Stomach (tissue), 9 donors: ENCODE data around the gene TBC1D16. TPM values are rescaled to one million over a fixed set of nuclear protein-coding genes. Genes with fewer than 3 reads are reported as not detected.

Experiments
- DNase-seq, 2 donors: peaks; one replicate each; pipeline versions ENCODE4 v3.0.0 to v3.0.0-alpha.2; 2013 to 2019
- H3K27ac ChIP-seq, 5 donors: fragments of 200-600 bp in 4 of 5; sonication (generic) in 4 of 5; one replicate each; pipeline ENCODE4 v1.5.1; 2013 to 2019; ENCODE audit warnings: mild to moderate bottlenecking in 1 of 5, moderate library complexity in 1 of 5
- H3K27me3 ChIP-seq, 3 donors: fragments of 200-600 bp; sonication (generic); one replicate each; pipeline ENCODE4 v1.5.1; 2017 to 2019; ENCODE audit warnings: mixed run types in 1 of 3
- H3K36me3 ChIP-seq, 4 donors: fragments of 200-600 bp; sonication (generic); 1 replicate in 3 of 4; 2 replicates in 1 of 4; pipeline ENCODE4 v1.5.1; 2016 to 2019
- H3K4me1 ChIP-seq, 4 donors: fragments of 200-600 bp; sonication (generic); one replicate each; pipeline ENCODE4 v1.5.1; 2016 to 2019
- H3K4me3 ChIP-seq, 4 donors: fragments of 200-600 bp; sonication (generic) in 3 of 4; one replicate each; pipeline ENCODE4 v1.5.1; 2016 to 2019; ENCODE audit warnings: mild to moderate bottlenecking in 1 of 4
- H3K9me3 ChIP-seq, 4 donors: fragments of 200-600 bp; sonication (generic); one replicate each; pipeline ENCODE4 v1.5.1; 2016 to 2019
- EP300 ChIP-seq: sonication (generic); formaldehyde crosslinking; IDR thresholded peaks from one replicate; pipeline ENCODE4 v1.6.1; 2017; ENCODE audit warnings: antibody characterized with exemption
- POLR2A ChIP-seq, 4 donors: fragments of 450-650 bp; IDR thresholded peaks; one replicate each; pipeline ENCODE4 v1.6.1; 2016; ENCODE audit warnings: antibody characterized with exemption in 4 of 4, control low read depth in 2 of 4, mild to moderate bottlenecking in 1 of 4, moderate library complexity in 1 of 4
- POLR2AphosphoS5 ChIP-seq, 3 donors: sonication (generic); formaldehyde crosslinking; IDR thresholded peaks; one replicate each; pipeline ENCODE4 v1.6.1; 2016; ENCODE audit warnings: antibody characterized with exemption in 3 of 3
- WGBS, 5 donors: extraction: QIAGEN DNeasy Blood & Tissue Kit in 3 of 5; methylation state at CpG; one replicate each; pipeline versions ENCODE4 v1.1.5 to v1.1.7; 2013 to 2018; 5-methylcytosine and 5-hydroxymethylcytosine counted together
- intact Hi-C: fragments of 100-400 bp; cut with DNase I; formaldehyde crosslinking; loops from one replicate; pipeline ENCODE4 v1.15.1; 2023; ENCODE audit warnings: low total_unique reads
- polyA plus RNA-seq, 3 donors: library from polyadenylated mRNA; stranded (reverse); fragments of 200-250 nt; gene quantifications; one replicate each; pipeline ENCODE4 v1.2.3, GENCODE V29; 2013
- total RNA-seq, 5 donors: library from RNA; depleted of rRNA; stranded (reverse); fragments of >200 nt; gene quantifications; one replicate each; pipeline versions ENCODE4 v1.1.0 to v1.2.3, GENCODE V29; 2014 to 2016
- TF ChIP-seq, protein P1 (sequence below), 7 experiments: fragments of 450-650 bp in 4 of 7; fragments of 200-600 bp in 3 of 7; sonication (generic) in 3 of 7; IDR thresholded peaks; one replicate each; pipeline ENCODE4 v1.5.1; 2016 to 2019; ENCODE audit warnings: antibody characterized with exemption in 7 of 7, control low read depth in 2 of 7, mild to moderate bottlenecking in 1 of 7
- donor health status: healthy with polysubstance abuse.
- donor health status: Bipolar disorder and iron deficiency.
- donor health status: healthy.

Gene TBC1D16
- total and polyA plus RNA-seq, 8 donors: 3.0 to 22.2 (median 16.8) TPM

GRCh38 chr17:79945591-79946255 lies 89.9 kb downstream of the TBC1D16 start:
- H3K4me1 ChIP-seq: peaks cover 5 to 12% (median 10%) of the 10 kb centered on the region in 4 donors
- H3K4me3 ChIP-seq: no peak overlapping the region
- 92 to 95% (median 93%) methylated on average over 12 to 25 of the region's 25 CpGs for WGBS, 5 donors
- H3K27me3 ChIP-seq: no peaks in the 10 kb centered on the region
- H3K36me3 ChIP-seq: peaks cover 28 to 98% (median 91%) of the 10 kb centered on the region in 4 donors
- intact Hi-C loops: no loop called here
- H3K27ac ChIP-seq: no peak overlapping the region
- no peaks in the 10 kb centered on the region for H3K9me3 ChIP-seq
- DNase-seq: peak in 1 of 2 donors; percentile 4
- TF ChIP-seq POLR2A (IDR thresholded peaks at IDR 0.05) (no peak), POLR2AphosphoS5 (IDR thresholded peaks at IDR 0.05) (no peak), EP300 (no peak)
- TF ChIP-seq, protein P1, sequence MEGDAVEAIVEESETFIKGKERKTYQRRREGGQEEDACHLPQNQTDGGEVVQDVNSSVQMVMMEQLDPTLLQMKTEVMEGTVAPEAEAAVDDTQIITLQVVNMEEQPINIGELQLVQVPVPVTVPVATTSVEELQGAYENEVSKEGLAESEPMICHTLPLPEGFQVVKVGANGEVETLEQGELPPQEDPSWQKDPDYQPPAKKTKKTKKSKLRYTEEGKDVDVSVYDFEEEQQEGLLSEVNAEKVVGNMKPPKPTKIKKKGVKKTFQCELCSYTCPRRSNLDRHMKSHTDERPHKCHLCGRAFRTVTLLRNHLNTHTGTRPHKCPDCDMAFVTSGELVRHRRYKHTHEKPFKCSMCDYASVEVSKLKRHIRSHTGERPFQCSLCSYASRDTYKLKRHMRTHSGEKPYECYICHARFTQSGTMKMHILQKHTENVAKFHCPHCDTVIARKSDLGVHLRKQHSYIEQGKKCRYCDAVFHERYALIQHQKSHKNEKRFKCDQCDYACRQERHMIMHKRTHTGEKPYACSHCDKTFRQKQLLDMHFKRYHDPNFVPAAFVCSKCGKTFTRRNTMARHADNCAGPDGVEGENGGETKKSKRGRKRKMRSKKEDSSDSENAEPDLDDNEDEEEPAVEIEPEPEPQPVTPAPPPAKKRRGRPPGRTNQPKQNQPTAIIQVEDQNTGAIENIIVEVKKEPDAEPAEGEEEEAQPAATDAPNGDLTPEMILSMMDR (IDR thresholded peaks at IDR 0.05): no peak

GRCh38 chr17:79944821-79945391 lies 90.8 kb downstream of the TBC1D16 start:
- intact Hi-C loops: no loop called here
- Histone ChIP-seq H3K27ac (no peak overlapping the region), H3K4me3 (no peak overlapping the region), H3K9me3 (no peaks in the 10 kb centered on the region), H3K4me1 (peaks cover 0 to 5% (median 2%) of the 10 kb centered on the region in 4 donors), H3K27me3 (no peaks in the 10 kb centered on the region), H3K36me3 (peaks cover 33 to 100% (median 97%) of the 10 kb centered on the region in 4 donors)
- TF ChIP-seq POLR2A (IDR thresholded peaks at IDR 0.05) (no peak), EP300 (no peak), POLR2AphosphoS5 (IDR thresholded peaks at IDR 0.05) (no peak)
- TF ChIP-seq, protein P1 (IDR thresholded peaks at IDR 0.05): no peak
- DNase-seq: peak in 1 of 2 donors; percentile 13
- 85 to 95% (median 93%) methylated on average over 16 to 31 of the region's 31 CpGs for WGBS, 5 donors

GRCh38 chr17:79944251-79944812 lies 91.3 kb downstream of the TBC1D16 start:
- peak in 1 of 2 donors; percentile 2 for DNase-seq
- intact Hi-C loops: no loop called here
- H3K4me3 ChIP-seq: no peak overlapping the region
- TF ChIP-seq, protein P1 (IDR thresholded peaks at IDR 0.05): no peak
- TF ChIP-seq POLR2AphosphoS5 (IDR thresholded peaks at IDR 0.05) (no peak), EP300 (no peak), POLR2A (IDR thresholded peaks at IDR 0.05) (no peak)
- peaks cover 33 to 100% (median 98%) of the 10 kb centered on the region in 4 donors for H3K36me3 ChIP-seq
- no peak overlapping the region for H3K27ac ChIP-seq
- H3K9me3 ChIP-seq: no peaks in the 10 kb centered on the region
- no peaks in the 10 kb centered on the region for H3K27me3 ChIP-seq
- H3K4me1 ChIP-seq: no peaks in the 10 kb centered on the region
- WGBS, 5 donors: 91 to 97% (median 93%) methylated on average over 12 to 23 of the region's 23 CpGs

GRCh38 chr17:79943347-79944241 lies 92.1 kb downstream of the TBC1D16 start:
- H3K36me3 ChIP-seq: peaks cover 28 to 95% (median 94%) of the 10 kb centered on the region in 4 donors

More at GRCh38 chr17:79943347-79944241, 92.1 kb downstream of the TBC1D16 start:
- no peak for DNase-seq
- no peak for TF ChIP-seq POLR2A (IDR thresholded peaks at IDR 0.05)
- no peak for TF ChIP-seq POLR2AphosphoS5 (IDR thresholded peaks at IDR 0.05)
- TF ChIP-seq, protein P1 (IDR thresholded peaks at IDR 0.05): no peak
- TF ChIP-seq EP300: no peak
- H3K9me3 ChIP-seq: no peaks in the 10 kb centered on the region
- H3K27me3 ChIP-seq: no peaks in the 10 kb centered on the region
- H3K4me3 ChIP-seq: no peak overlapping the region
- WGBS, 5 donors: 92 to 96% (median 95%) methylated on average over 41 to 42 of the region's 42 CpGs
- H3K4me1 ChIP-seq: no peaks in the 10 kb centered on the region
- intact Hi-C loops: no loop called here
- no peak overlapping the region for H3K27ac ChIP-seq
